H9 (cell line): ENCODE measurements around the gene QSER1. TPM values are rescaled to one million over a fixed set of nuclear protein-coding genes. Genes with fewer than 3 reads are reported as not detected.

Experiments
- DNase-seq: peaks from one replicate; pipeline ENCODE4 v3.0.0-alpha.2; 2017
- H2AFZ ChIP-seq: one replicate; pipeline ENCODE4 v1.6.1; 2013; ENCODE audit warnings: mild to moderate bottlenecking, low read length, control low read depth, moderate library complexity
- H2AK5ac ChIP-seq: 2 replicates; pipeline ENCODE4 v1.6.1; 2013; ENCODE audit warnings: low read length, control low read depth, mixed read lengths; ENCODE audit not compliant: insufficient read length
- H2BK120ac ChIP-seq: one replicate; pipeline ENCODE4 v1.6.1; 2013; ENCODE audit warnings: low read depth, mild to moderate bottlenecking, low read length, control low read depth, inconsistent platforms; ENCODE audit not compliant: poor library complexity, severe bottlenecking
- H2BK12ac ChIP-seq: 2 replicates; pipeline ENCODE4 v1.6.1; 2013; ENCODE audit warnings: low read length, control low read depth, mixed read lengths, low read depth; ENCODE audit not compliant: insufficient read length
- H2BK15ac ChIP-seq: 2 replicates; pipeline ENCODE4 v1.6.1; 2013; ENCODE audit warnings: low read depth, low read length, control low read depth
- H2BK20ac ChIP-seq: one replicate; pipeline ENCODE4 v1.6.1; 2013; ENCODE audit warnings: low read depth, mild to moderate bottlenecking, low read length, control low read depth, inconsistent platforms; ENCODE audit not compliant: poor library complexity, severe bottlenecking
- H2BK5ac ChIP-seq: 2 replicates; pipeline ENCODE4 v1.6.1; 2013; ENCODE audit warnings: low read length, control low read depth, mixed read lengths; ENCODE audit not compliant: insufficient read length
- H3K14ac ChIP-seq: 2 replicates; pipeline ENCODE4 v1.6.1; 2013; ENCODE audit warnings: low read length, control low read depth; ENCODE audit not compliant: insufficient read depth
- H3K18ac ChIP-seq: 2 replicates; pipeline ENCODE4 v1.6.1; 2013; ENCODE audit warnings: low read depth, mild to moderate bottlenecking, mixed read lengths, low read length, control low read depth; ENCODE audit not compliant: insufficient read length
- H3K23ac ChIP-seq: 2 replicates; pipeline ENCODE4 v1.6.1; 2013; ENCODE audit warnings: low read length, control low read depth, mixed read lengths, low read depth; ENCODE audit not compliant: insufficient read length
- H3K23me2 ChIP-seq: 2 replicates; pipeline ENCODE4 v1.6.1; 2013; ENCODE audit warnings: low read depth, mild to moderate bottlenecking, mixed read lengths, low read length, control low read depth; ENCODE audit not compliant: insufficient read length, poor library complexity, severe bottlenecking
- H3K27ac ChIP-seq: 2 replicates; pipeline ENCODE4 v1.5.1; 2013; ENCODE audit warnings: low read length, control low read depth, mixed read lengths, low read depth; ENCODE audit not compliant: insufficient read length
- H3K27me3 ChIP-seq: 2 replicates; pipeline ENCODE4 v1.6.1; 2013; ENCODE audit warnings: low read length, control low read depth, inconsistent platforms; ENCODE audit not compliant: insufficient read depth
- H3K4ac ChIP-seq: 2 replicates; pipeline ENCODE4 v1.6.1; 2013; ENCODE audit warnings: low read depth, mild to moderate bottlenecking, control low read depth, inconsistent platforms, low read length, moderate library complexity
- H3K4me1 ChIP-seq: 2 replicates; pipeline ENCODE4 v1.6.1; 2013; ENCODE audit warnings: low read length, control low read depth, inconsistent platforms; ENCODE audit not compliant: insufficient read depth
- H3K4me2 ChIP-seq: 2 replicates; pipeline ENCODE4 v1.6.1; 2013; ENCODE audit warnings: low read length, control low read depth, mixed read lengths; ENCODE audit not compliant: insufficient read length, insufficient read depth
- H3K56ac ChIP-seq: 2 replicates; pipeline ENCODE4 v1.6.1; 2013; ENCODE audit warnings: low read depth, mild to moderate bottlenecking, mixed read lengths, low read length, control low read depth; ENCODE audit not compliant: insufficient read length
- H3K79me1 ChIP-seq: 2 replicates; pipeline ENCODE4 v1.6.1; 2013; ENCODE audit warnings: low read depth, mild to moderate bottlenecking, moderate library complexity, low read length, control low read depth, inconsistent platforms; ENCODE audit not compliant: insufficient read depth, poor library complexity, severe bottlenecking
- H3K79me2 ChIP-seq: 2 replicates; pipeline ENCODE4 v1.6.1; 2013; ENCODE audit warnings: low read length, control low read depth, inconsistent platforms; ENCODE audit not compliant: insufficient read depth
- H3K9ac ChIP-seq: 2 replicates; pipeline ENCODE4 v1.6.1; 2013; ENCODE audit warnings: low read length, control low read depth, mixed read lengths; ENCODE audit not compliant: insufficient read length; ENCODE audit errors: extremely low read depth
- H3K9me3 ChIP-seq: one replicate; pipeline ENCODE4 v1.6.1; 2013; ENCODE audit warnings: low read depth, low read length, inconsistent platforms; ENCODE audit not compliant: control insufficient read depth
- H3T11ph ChIP-seq: one replicate; pipeline ENCODE4 v1.6.1; 2013; ENCODE audit warnings: mild to moderate bottlenecking, low read length, control low read depth, inconsistent platforms
- H4K20me1 ChIP-seq: one replicate; pipeline ENCODE4 v1.6.1; 2013; ENCODE audit not compliant: control insufficient read depth, insufficient read length, insufficient read depth
- H4K5ac ChIP-seq: 2 replicates; pipeline ENCODE4 v1.6.1; 2013; ENCODE audit warnings: low read depth, mild to moderate bottlenecking, mixed read lengths, low read length, control low read depth; ENCODE audit not compliant: insufficient read length
- H4K8ac ChIP-seq: replicated peaks from 2 replicates; pipeline ENCODE4 v1.6.1; 2013; ENCODE audit warnings: low read length, control low read depth, mixed read lengths, low read depth; ENCODE audit not compliant: insufficient read length
- H4K91ac ChIP-seq: 2 replicates; pipeline ENCODE4 v1.6.1; 2013; ENCODE audit warnings: low read depth, mild to moderate bottlenecking, moderate library complexity, mixed read lengths, low read length, control low read depth; ENCODE audit not compliant: insufficient read length
- H3K27ac Mint-ChIP-seq, 3 experiments: 2 replicates in 2 of 3; 3 replicates in 1 of 3; pipeline ENCODE4 v1.8.0; 2020 to 2021; ENCODE audit warnings: mixed read lengths in 3 of 3, mild to moderate bottlenecking in 1 of 3, moderate library complexity in 1 of 3
- H3K27me3 Mint-ChIP-seq: 2 replicates; pipeline ENCODE4 v1.8.0; 2021; ENCODE audit warnings: low read depth, mild to moderate bottlenecking, moderate library complexity, mixed read lengths
- H3K36me3 Mint-ChIP-seq, 3 experiments: 2 replicates in 2 of 3; 3 replicates in 1 of 3; pipeline ENCODE4 v1.8.0; 2020 to 2021; ENCODE audit warnings: low read depth in 3 of 3, mixed read lengths in 3 of 3; ENCODE audit not compliant: insufficient read depth in 1 of 3
- H3K4me1 Mint-ChIP-seq, 2 experiments: 2 replicates each; pipeline ENCODE4 v1.8.0; 2020; ENCODE audit warnings: mixed read lengths in 2 of 2
- H3K4me3 Mint-ChIP-seq, 2 experiments: 2 replicates in 1 of 2; 3 replicates in 1 of 2; pipeline ENCODE4 v1.8.0; 2020 to 2021; ENCODE audit warnings: mild to moderate bottlenecking in 2 of 2, mixed read lengths in 2 of 2, moderate library complexity in 1 of 2
- H3K9me3 Mint-ChIP-seq, 2 experiments: 2 replicates in 1 of 2; 3 replicates in 1 of 2; pipeline ENCODE4 v1.8.0; 2020; ENCODE audit warnings: mild to moderate bottlenecking in 2 of 2, mixed read lengths in 2 of 2, moderate library complexity in 1 of 2
- WGBS: extraction: QIAGEN DNeasy Blood & Tissue Kit; methylation state at CpG from one replicate; pipeline ENCODE4 v1.1.7; 2013; ENCODE audit warnings: missing lambda C conversion rate, low lambda C conversion rate, mixed read lengths; ENCODE audit not compliant: insufficient read length; ENCODE audit errors: extremely low coverage; 5-methylcytosine and 5-hydroxymethylcytosine counted together
- total RNA-seq: library from RNA; stranded (reverse); gene quantifications from 2 replicates; pipeline ENCODE4 v1.2.1, GENCODE V29; 2021
- TF ChIP-seq, protein P1 (sequence below): fragments of 200-600 bp; sonication (generic); conservative IDR thresholded peaks from 3 replicates; pipeline ENCODE4 v1.8.0; 2021; ENCODE audit warnings: antibody characterized with exemption, mild to moderate bottlenecking

QSER1 gene
- total RNA-seq, 1 experiment from 2014 or later, result 139 TPM

DNA sequence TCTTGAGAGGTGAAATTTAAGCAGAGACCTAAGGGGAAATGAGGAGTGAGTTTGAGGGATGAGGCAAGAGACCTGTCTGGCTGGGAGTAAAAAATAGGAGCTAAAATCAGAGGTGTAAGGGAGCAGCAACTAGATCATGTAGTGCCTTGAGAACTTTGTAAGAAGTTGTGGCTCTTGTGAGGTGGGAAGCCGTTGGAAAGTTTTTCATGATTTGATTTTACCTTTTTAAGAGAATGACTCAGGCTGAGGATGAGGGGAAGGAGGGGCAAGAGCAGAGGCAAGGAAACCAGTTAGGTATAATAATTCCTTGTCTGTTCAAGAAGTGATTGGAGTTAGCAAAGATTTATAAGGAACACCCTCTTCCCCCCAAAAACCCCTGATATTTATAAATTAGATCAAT is 25.8 kb downstream of the QSER1 start:
- H3K27ac ChIP-seq, result peak overlapping the region; percentile 26
- H3K79me1 ChIP-seq, result peaks cover 8% of the 10 kb centered on the region
- H3T11ph ChIP-seq, result no peak overlapping the region
- H3K4me1 ChIP-seq, result peaks cover 3% of the 10 kb centered on the region
- H3K18ac ChIP-seq, result no peak overlapping the region
- no peak overlapping the region for H3K9ac ChIP-seq
- H2BK12ac ChIP-seq, result no peak overlapping the region
- H4K8ac ChIP-seq, result no peak overlapping the region
- H4K5ac ChIP-seq, result no peak overlapping the region
- no peak overlapping the region for H2BK120ac ChIP-seq
- no peaks in the 10 kb centered on the region for H3K23me2 ChIP-seq
- no peaks in the 10 kb centered on the region for H4K20me1 ChIP-seq
- Mint-ChIP-seq H3K9me3 (no peaks in the 10 kb centered on the region), H3K27me3 (no peaks in the 10 kb centered on the region), H3K4me3 (no peak overlapping the region), H3K36me3 (peaks cover 0 to 25% (median 24%) of the 10 kb centered on the region in 3 experiments; a peak in 6 of 7 replicates), H3K27ac (peak overlapping the region; percentile 66 to 87 (median 86); a peak in 6 of 7 replicates), H3K4me1 (peaks cover 17 to 25% of the 10 kb centered on the region in 2 experiments)
- no peak overlapping the region for H2BK20ac ChIP-seq
- peaks cover 48% of the 10 kb centered on the region; the same call in 1 of the 2 replicates for H3K79me2 ChIP-seq
- H3K14ac ChIP-seq, result no peak overlapping the region
- no CpG with 5 or more reads among the region's 1 CpG for WGBS
- no peak overlapping the region for H3K56ac ChIP-seq
- H2BK5ac ChIP-seq, result no peak overlapping the region
- H3K4ac ChIP-seq, result no peak overlapping the region
- no peak overlapping the region for H4K91ac ChIP-seq
- H3K27me3 ChIP-seq, result no peaks in the 10 kb centered on the region
- no peak overlapping the region for H2AK5ac ChIP-seq
- H3K9me3 ChIP-seq, result no peaks in the 10 kb centered on the region
- H3K4me2 ChIP-seq, result no peak overlapping the region
- TF ChIP-seq, protein P1, sequence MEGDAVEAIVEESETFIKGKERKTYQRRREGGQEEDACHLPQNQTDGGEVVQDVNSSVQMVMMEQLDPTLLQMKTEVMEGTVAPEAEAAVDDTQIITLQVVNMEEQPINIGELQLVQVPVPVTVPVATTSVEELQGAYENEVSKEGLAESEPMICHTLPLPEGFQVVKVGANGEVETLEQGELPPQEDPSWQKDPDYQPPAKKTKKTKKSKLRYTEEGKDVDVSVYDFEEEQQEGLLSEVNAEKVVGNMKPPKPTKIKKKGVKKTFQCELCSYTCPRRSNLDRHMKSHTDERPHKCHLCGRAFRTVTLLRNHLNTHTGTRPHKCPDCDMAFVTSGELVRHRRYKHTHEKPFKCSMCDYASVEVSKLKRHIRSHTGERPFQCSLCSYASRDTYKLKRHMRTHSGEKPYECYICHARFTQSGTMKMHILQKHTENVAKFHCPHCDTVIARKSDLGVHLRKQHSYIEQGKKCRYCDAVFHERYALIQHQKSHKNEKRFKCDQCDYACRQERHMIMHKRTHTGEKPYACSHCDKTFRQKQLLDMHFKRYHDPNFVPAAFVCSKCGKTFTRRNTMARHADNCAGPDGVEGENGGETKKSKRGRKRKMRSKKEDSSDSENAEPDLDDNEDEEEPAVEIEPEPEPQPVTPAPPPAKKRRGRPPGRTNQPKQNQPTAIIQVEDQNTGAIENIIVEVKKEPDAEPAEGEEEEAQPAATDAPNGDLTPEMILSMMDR, result no peak
- no peak overlapping the region for H2AFZ ChIP-seq
- DNase-seq, result no peak
- H3K23ac ChIP-seq, result no peak overlapping the region
- H2BK15ac ChIP-seq, result no peak overlapping the region
